Neuronal stem cell (in vitro differentiated cells): ENCODE results near the gene LRRC71.
"Not testable (repeated sequence)": the region's sequence is repeated elsewhere in the genome, so short reads cannot be mapped to it uniquely, and the experiment has no call there.

Source experiments
- DNase-seq: peaks from one replicate; pipeline ENCODE4 v3.0.0-alpha.2; 2013; ENCODE audit warnings: low spot score
- H2AFZ ChIP-seq: one replicate; pipeline ENCODE4 v1.6.1; 2013; ENCODE audit warnings: mild to moderate bottlenecking, low read length, inconsistent platforms
- H2AK5ac ChIP-seq: 2 replicates; pipeline ENCODE4 v1.6.1; 2013; ENCODE audit warnings: low read depth, mild to moderate bottlenecking, inconsistent platforms, low read length, moderate library complexity, mixed read lengths
- H2BK120ac ChIP-seq: 2 replicates; pipeline ENCODE4 v1.6.1; 2013; ENCODE audit warnings: low read depth, mild to moderate bottlenecking, inconsistent platforms, low read length, moderate library complexity, mixed read lengths
- H2BK12ac ChIP-seq: one replicate; pipeline ENCODE4 v1.6.1; 2013; ENCODE audit warnings: low read length, inconsistent platforms
- H2BK15ac ChIP-seq: 2 replicates; pipeline ENCODE4 v1.6.1; 2013; ENCODE audit warnings: mild to moderate bottlenecking, low read length, inconsistent platforms, mixed read lengths
- H2BK5ac ChIP-seq: one replicate; pipeline ENCODE4 v1.6.1; 2013; ENCODE audit warnings: inconsistent platforms, mild to moderate bottlenecking, low read length, moderate library complexity
- H3K14ac ChIP-seq: one replicate; pipeline ENCODE4 v1.6.1; 2013; ENCODE audit warnings: low read length, inconsistent platforms
- H3K18ac ChIP-seq: 2 replicates; pipeline ENCODE4 v1.6.1; 2013; ENCODE audit warnings: low read length, inconsistent platforms
- H3K23ac ChIP-seq: 2 replicates; pipeline ENCODE4 v1.6.1; 2013; ENCODE audit warnings: low read depth, mild to moderate bottlenecking, mixed read lengths, low read length, inconsistent platforms; ENCODE audit not compliant: poor library complexity
- H3K27ac ChIP-seq: replicated peaks from 3 replicates; pipeline ENCODE4 v1.5.1; 2013; ENCODE audit warnings: low read length, inconsistent platforms
- H3K27me3 ChIP-seq, 3 experiments: 2 replicates each; pipeline ENCODE4 v1.6.1; 2013; ENCODE audit warnings: low read length in 3 of 3, mild to moderate bottlenecking in 2 of 3, inconsistent platforms in 1 of 3, low read depth in 1 of 3, mixed read lengths in 1 of 3, moderate library complexity in 1 of 3; ENCODE audit not compliant: control insufficient read depth in 3 of 3, insufficient read depth in 3 of 3
- H3K36me3 ChIP-seq, 2 donors: replicated peaks in 1 of 2; 2 replicates each; pipeline ENCODE4 v1.6.1; 2013; ENCODE audit warnings: low read length in 2 of 2; ENCODE audit not compliant: control insufficient read depth in 2 of 2, insufficient read depth in 2 of 2
- H3K4ac ChIP-seq: 2 replicates; pipeline ENCODE4 v1.6.1; 2013; ENCODE audit warnings: inconsistent platforms, mild to moderate bottlenecking, low read length, moderate library complexity
- H3K4me1 ChIP-seq, 2 donors: 1 replicate in 1 of 2; 2 replicates in 1 of 2; pipeline ENCODE4 v1.6.1; 2013; ENCODE audit warnings: low read length in 2 of 2, low read depth in 1 of 2; ENCODE audit not compliant: control insufficient read depth in 2 of 2, insufficient read depth in 1 of 2
- H3K4me2 ChIP-seq: one replicate; pipeline ENCODE4 v1.6.1; 2013; ENCODE audit warnings: mild to moderate bottlenecking, low read length, inconsistent platforms; ENCODE audit not compliant: insufficient read depth, poor library complexity, severe bottlenecking
- H3K4me3 ChIP-seq, 2 donors: 2 replicates each; pipeline ENCODE4 v1.5.1; 2013; ENCODE audit warnings: low read length in 2 of 2, mild to moderate bottlenecking in 2 of 2, inconsistent platforms in 1 of 2, moderate library complexity in 1 of 2
- H3K79me1 ChIP-seq: one replicate; pipeline ENCODE4 v1.6.1; 2013; ENCODE audit warnings: low read depth, mild to moderate bottlenecking, inconsistent platforms, low read length, moderate library complexity
- H3K9ac ChIP-seq: one replicate; pipeline ENCODE4 v1.6.1; 2013; ENCODE audit warnings: mild to moderate bottlenecking, low read depth, low read length, inconsistent platforms; ENCODE audit not compliant: poor library complexity
- H3K9me3 ChIP-seq, 2 donors: replicated peaks in 1 of 2; 2 replicates each; pipeline versions ENCODE3 to v1.6.1; 2013; ENCODE audit warnings: low read length in 2 of 2, mild to moderate bottlenecking in 2 of 2, inconsistent platforms in 1 of 2, low read depth in 1 of 2, mixed read lengths in 1 of 2, moderate library complexity in 1 of 2; ENCODE audit not compliant: control insufficient read depth in 2 of 2, insufficient read depth in 1 of 2
- H4K8ac ChIP-seq: one replicate; pipeline ENCODE4 v1.6.1; 2013; ENCODE audit warnings: low read depth, mild to moderate bottlenecking, inconsistent platforms, low read length, moderate library complexity
- H4K91ac ChIP-seq: one replicate; pipeline ENCODE4 v1.6.1; 2013; ENCODE audit warnings: low read length, low read depth, mild to moderate bottlenecking, inconsistent platforms; ENCODE audit not compliant: poor library complexity
- WGBS, 2 donors: extraction: QIAGEN DNeasy Blood & Tissue Kit; methylation state at CpG; one replicate each; pipeline ENCODE4 v1.1.7; 2013; ENCODE audit warnings: missing lambda C conversion rate in 2 of 2, mixed read lengths in 1 of 2; ENCODE audit not compliant: insufficient read length in 2 of 2, insufficient replicate concordance in 1 of 2; ENCODE audit errors: extremely low coverage in 2 of 2; 5-methylcytosine and 5-hydroxymethylcytosine counted together

The LRRC71 gene

DNA sequence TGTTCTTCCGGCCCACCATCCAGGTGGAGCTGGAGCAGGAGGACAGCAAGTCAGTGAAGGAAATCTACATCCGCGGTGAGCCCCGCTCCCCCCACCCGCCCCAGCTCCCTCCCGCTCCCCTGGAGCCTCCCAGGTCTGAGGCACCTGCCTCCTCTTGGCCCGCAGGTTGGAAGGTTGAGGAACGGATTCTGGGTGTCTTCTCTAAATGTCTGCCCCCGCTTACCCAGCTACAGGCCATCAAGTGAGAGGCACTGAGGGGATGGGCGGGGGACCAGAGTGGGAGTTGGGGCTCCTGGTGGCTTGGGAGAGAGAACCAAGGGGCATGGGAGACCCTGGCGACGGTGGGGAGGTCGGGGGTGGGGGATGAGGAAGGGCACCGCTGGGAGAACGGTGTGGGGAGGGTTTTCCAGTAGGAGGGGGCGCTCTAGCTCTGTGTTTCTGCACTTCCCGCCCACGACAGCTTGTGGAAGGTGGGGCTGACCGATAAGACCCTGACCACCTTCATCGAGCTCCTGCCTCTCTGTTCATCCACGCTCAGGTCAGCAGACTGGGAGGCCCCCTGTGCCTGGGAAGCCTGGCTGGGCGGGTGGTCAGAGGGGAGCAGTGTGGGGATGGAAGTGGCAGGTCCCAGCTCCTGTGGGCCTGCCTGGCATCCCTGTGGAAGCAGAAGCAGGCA is 4.2 kb downstream of the LRRC71 start:
- Histone ChIP-seq H2BK12ac (no peak overlapping the region), H4K8ac (no peak overlapping the region), H2BK15ac (peak overlapping the region; percentile 73), H3K36me3 (no peaks in the 10 kb centered on the region), H3K9me3 (peaks cover 2 to 3% of the 10 kb centered on the region in 2 donors), H3K4me2 (no peak overlapping the region), H3K79me1 (no peaks in the 10 kb centered on the region), H3K23ac (peak overlapping the region; percentile 68), H3K4me1 (peaks cover 6 to 7% of the 10 kb centered on the region in 2 donors), H2AK5ac (peak overlapping the region; percentile 70), H3K4me3 (no peak overlapping the region), H3K4ac (peak overlapping the region; percentile 57), H3K14ac (peak overlapping the region; percentile 14), H2BK120ac (no peak overlapping the region), H3K27ac (no peak overlapping the region), H4K91ac (no peak overlapping the region), H3K18ac (peak overlapping the region; percentile 70), H2BK5ac (no peak overlapping the region), H2AFZ (peak overlapping the region; percentile 69), H3K9ac (no peak overlapping the region), H3K27me3 (peaks cover 55 to 99% (median 87%) of the 10 kb centered on the region in 3 experiments)
- WGBS, 2 donors = no CpG with 5 or more reads among the region's 22 CpGs
- DNase-seq = no peak

GRCh38 chr1:156925154-156926010 is 5.0 kb downstream of the LRRC71 start:
- H3K27me3 ChIP-seq = peaks cover 52 to 94% (median 82%) of the 10 kb centered on the region in 3 experiments
- H4K8ac ChIP-seq = no peak overlapping the region
- no peak overlapping the region for H4K91ac ChIP-seq
- DNase-seq = no peak
- no peak overlapping the region for H3K4me3 ChIP-seq
- no peak overlapping the region for H2BK120ac ChIP-seq
- H3K4ac ChIP-seq = peak overlapping the region; percentile 57
- H3K4me2 ChIP-seq = no peak overlapping the region
- WGBS, 2 donors = no CpG with 5 or more reads among the region's 5 CpGs
- H3K23ac ChIP-seq = peak overlapping the region; percentile 68
- no peak overlapping the region for H2AFZ ChIP-seq
- no peak overlapping the region for H2BK5ac ChIP-seq
- peaks cover 2 to 3% of the 10 kb centered on the region in 2 donors for H3K9me3 ChIP-seq
- no peaks in the 10 kb centered on the region for H3K79me1 ChIP-seq
- H2AK5ac ChIP-seq = no peak overlapping the region
- H3K4me1 ChIP-seq = peaks cover 5% of the 10 kb centered on the region in 2 donors
- H3K18ac ChIP-seq = no peak overlapping the region
- peak overlapping the region; percentile 14 for H3K14ac ChIP-seq
- no peak overlapping the region for H2BK12ac ChIP-seq
- H3K9ac ChIP-seq = no peak overlapping the region
- no peak overlapping the region for H3K27ac ChIP-seq
- no peak overlapping the region for H2BK15ac ChIP-seq
- H3K36me3 ChIP-seq = no peaks in the 10 kb centered on the region

DNA sequence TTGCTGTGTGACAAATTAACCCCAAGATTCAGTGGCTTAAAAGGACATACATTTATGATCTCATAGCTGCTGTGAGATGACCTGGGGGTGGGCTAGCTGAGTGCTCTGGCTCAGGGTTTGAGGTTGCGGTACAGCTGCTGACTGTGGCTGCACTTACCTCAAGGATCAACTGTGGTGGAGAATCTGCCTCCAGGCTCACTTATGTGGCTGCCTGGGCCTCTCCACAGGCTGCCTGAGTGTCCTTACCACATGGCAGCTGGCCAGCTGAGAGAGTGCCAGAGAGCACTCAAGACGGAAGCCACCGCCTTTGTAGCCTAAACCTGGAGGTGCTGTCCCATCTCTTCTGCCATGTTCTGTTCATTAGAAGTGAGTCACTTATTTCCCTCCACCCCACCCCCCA is 5.7 kb downstream of the LRRC71 start:
- no peak overlapping the region for H4K8ac ChIP-seq
- WGBS, 2 donors = no CpG with 5 or more reads among the region's 3 CpGs
- no peak for DNase-seq
- no peak overlapping the region for H2BK15ac ChIP-seq
- no peak overlapping the region for H2BK120ac ChIP-seq
- H3K79me1 ChIP-seq = no peaks in the 10 kb centered on the region
- no peak overlapping the region for H3K4me2 ChIP-seq
- no peak overlapping the region for H3K27ac ChIP-seq
- H3K9ac ChIP-seq = no peak overlapping the region
- peaks cover 2 to 3% of the 10 kb centered on the region in 2 donors for H3K9me3 ChIP-seq
- H3K4me1 ChIP-seq = peaks cover 3 to 5% of the 10 kb centered on the region in 2 donors
- H2BK5ac ChIP-seq = no peak overlapping the region
- H2BK12ac ChIP-seq = no peak overlapping the region
- no peaks in the 10 kb centered on the region for H3K36me3 ChIP-seq
- no peak overlapping the region for H4K91ac ChIP-seq
- no peak overlapping the region for H3K14ac ChIP-seq
- no peak overlapping the region for H3K23ac ChIP-seq
- H3K4me3 ChIP-seq = no peak overlapping the region
- peaks cover 46 to 86% (median 74%) of the 10 kb centered on the region in 3 experiments for H3K27me3 ChIP-seq
- no peak overlapping the region for H2AK5ac ChIP-seq
- no peak overlapping the region for H2AFZ ChIP-seq
- no peak overlapping the region for H3K18ac ChIP-seq
- no peak overlapping the region for H3K4ac ChIP-seq

GRCh38 chr1:156926695-156927094 is 6.3 kb downstream of the LRRC71 start:
- H2AK5ac ChIP-seq, H3K18ac ChIP-seq, DNase-seq, H3K4ac ChIP-seq, H2AFZ ChIP-seq, H2BK12ac ChIP-seq, H2BK5ac ChIP-seq, H4K8ac ChIP-seq, H3K36me3 ChIP-seq, H2BK120ac ChIP-seq, H2BK15ac ChIP-seq, H3K79me1 ChIP-seq, H3K4me2 ChIP-seq, H3K4me3 ChIP-seq, H3K27ac ChIP-seq, H4K91ac ChIP-seq, H3K4me1 ChIP-seq, H3K14ac ChIP-seq, H3K9ac ChIP-seq, H3K23ac ChIP-seq, H3K9me3 ChIP-seq: not testable (repeated sequence)
- no CpG with 5 or more reads among the region's 6 CpGs for WGBS, 2 donors
- peaks cover 45 to 81% (median 69%) of the 10 kb centered on the region in 3 experiments for H3K27me3 ChIP-seq
